GM18909 (cell line): Measurements from ENCODE around the gene SIX6.
"Not testable (repeated sequence)": the region's sequence is repeated elsewhere in the genome, so short reads cannot be mapped to it uniquely, and the experiment has no call there.

Source experiments
- ATAC-seq: cut with Tn5 transposase; IDR thresholded peaks from one replicate; pipeline ENCODE4 v1.9.1; 2021; ENCODE audit warnings: mild to moderate bottlenecking; ENCODE audit not compliant: unreplicated experiment, poor library complexity

SIX6 gene

GRCh38 chr14:60508707-60509437 is at the start of gene SIX6:
Gene SIX6, plus strand, starts transcription at chr14:60509146. Its CDS starts 253 bp downstream, at chr14:60509399.
- no peak for ATAC-seq

- not testable (repeated sequence) for ATAC-seq
These were observed 28.7 kb upstream of the SIX6 start for GRCh38 chr14:60480248-60480647.

GRCh38 chr14:60482743-60483142 is 26.2 kb upstream of the SIX6 start:
- no peak for ATAC-seq

GRCh38 chr14:60485057-60485597 is 23.8 kb upstream of the SIX6 start:
- no peak for ATAC-seq

GRCh38 chr14:60485598-60486251 is 23.2 kb upstream of the SIX6 start, which contains the start of gene C14orf39:
Gene C14orf39, minus strand, starts transcription at chr14:60486063. Its CDS starts 985 bp downstream, at chr14:60485078.
- ATAC-seq, result no peak

- no peak for ATAC-seq
These were observed 21.7 kb upstream of the SIX6 start for GRCh38 chr14:60487211-60487610.

GRCh38 chr14:60488175-60488574 is 20.8 kb upstream of the SIX6 start:
- ATAC-seq, result no peak

- ATAC-seq, result no peak
These were observed 18.7 kb upstream of the SIX6 start for GRCh38 chr14:60490270-60490669.

GRCh38 chr14:60495946-60496345 is 13.0 kb upstream of the SIX6 start:
- ATAC-seq, result no peak

GRCh38 chr14:60502541-60502940 is 6.4 kb upstream of the SIX6 start:
- ATAC-seq, result no peak

- ATAC-seq, result no peak
These were observed 3.5 kb upstream of the SIX6 start for GRCh38 chr14:60505448-60505847.

- ATAC-seq, result no peak
These were observed 2.9 kb upstream of the SIX6 start for GRCh38 chr14:60506010-60506409.

- ATAC-seq, result no peak
These were observed 2.4 kb upstream of the SIX6 start for GRCh38 chr14:60506462-60506984.

- no peak for ATAC-seq
These were observed 1.7 kb upstream of the SIX6 start for GRCh38 chr14:60506985-60507829.

GRCh38 chr14:60508363-60508706 is 611 bp upstream of the SIX6 start:
- ATAC-seq, result no peak

- ATAC-seq, result no peak
These were observed 700 bp downstream of the SIX6 start for GRCh38 chr14:60509438-60510253.

GRCh38 chr14:60510254-60510950 is 1.5 kb downstream of the SIX6 start:
- ATAC-seq, result no peak

GRCh38 chr14:60510951-60511599 is 2.1 kb downstream of the SIX6 start:
- no peak for ATAC-seq

- ATAC-seq, result no peak
These were observed 3.2 kb downstream of the SIX6 start for GRCh38 chr14:60512126-60512525.
